Neural cell (in vitro differentiated cells): Measurements from ENCODE around the gene CATSPER1. TPM values are rescaled to one million over a fixed set of nuclear protein-coding genes. Genes with fewer than 3 reads are reported as not detected.

Experiments
- H2AFZ ChIP-seq: fragments of 200-600, 300-800 bp; sonication (generic), shearing (Covaris generic); 2 replicates; pipeline ENCODE4 v1.6.0; 2014; ENCODE audit warnings: low read depth, mild to moderate bottlenecking, antibody characterized with exemption, low read length, moderate library complexity
- H3F3A ChIP-seq: fragments of 200-600 bp; shearing (Covaris generic); 2 replicates; pipeline ENCODE4 v1.6.1; 2016; ENCODE audit warnings: mild to moderate bottlenecking, moderate library complexity, mixed read lengths, antibody characterized with exemption, low read length; ENCODE audit not compliant: insufficient read depth, poor library complexity, severe bottlenecking
- H3K27ac ChIP-seq: fragments of 200-600, 300-800 bp; sonication (generic), shearing (Covaris generic); 2 replicates; pipeline ENCODE4 v1.5.1; 2014; ENCODE audit warnings: mild to moderate bottlenecking, low read length, moderate library complexity
- H3K27me3 ChIP-seq: fragments of 300-800, 200-600 bp; sonication (generic), shearing (Covaris generic); 2 replicates; pipeline ENCODE4 v1.6.0; 2014; ENCODE audit warnings: mild to moderate bottlenecking, low read depth, low read length, moderate library complexity; ENCODE audit not compliant: insufficient read depth
- H3K36me3 ChIP-seq: fragments of 300-800, 200-600 bp; sonication (generic), shearing (Covaris generic); 2 replicates; pipeline ENCODE4 v1.5.1; 2014; ENCODE audit warnings: mild to moderate bottlenecking, antibody characterized with exemption, low read length, moderate library complexity; ENCODE audit not compliant: insufficient read depth
- H3K4me2 ChIP-seq: fragments of 300-800, 200-600 bp; sonication (generic), shearing (Covaris generic); 2 replicates; pipeline ENCODE4 v1.6.0; 2014; ENCODE audit warnings: mild to moderate bottlenecking, low read length
- H3K4me3 ChIP-seq: fragments of 300-800, 200-600 bp; sonication (generic), shearing (Covaris generic); 2 replicates; pipeline ENCODE4 v1.5.1; 2014; ENCODE audit warnings: mild to moderate bottlenecking, low read length, moderate library complexity
- H3K79me2 ChIP-seq: fragments of 200-600 bp; shearing (Covaris generic); replicated peaks from 2 replicates; pipeline ENCODE4 v1.6.0; 2014; ENCODE audit warnings: mild to moderate bottlenecking, low read length, moderate library complexity; ENCODE audit not compliant: insufficient read depth
- H3K9ac ChIP-seq: fragments of 300-800, 200-600 bp; sonication (generic), shearing (Covaris generic); 2 replicates; pipeline ENCODE4 v1.6.1; 2016; ENCODE audit warnings: mild to moderate bottlenecking, low read length, mixed read lengths
- H3K9me2 ChIP-seq: fragments of 200-600 bp; shearing (Covaris generic); 2 replicates; pipeline ENCODE4 v1.6.1; 2016; ENCODE audit warnings: mild to moderate bottlenecking, low read length, mixed read lengths; ENCODE audit not compliant: insufficient read depth
- H3K9me3 ChIP-seq: fragments of 200-600, 300-800 bp; sonication (generic), shearing (Covaris generic); 2 replicates; pipeline ENCODE4 v1.6.1; 2016; ENCODE audit warnings: mild to moderate bottlenecking, mixed run types, low read length, moderate library complexity, mixed read lengths
- H4K20me1 ChIP-seq: fragments of 200-600 bp; shearing (Covaris generic); 2 replicates; pipeline ENCODE4 v1.6.1; 2016; ENCODE audit warnings: mild to moderate bottlenecking, mixed run types; ENCODE audit not compliant: insufficient read depth
- CTCF ChIP-seq: fragments of 450-650 bp; IDR thresholded peaks from 2 replicates; pipeline ENCODE4 v1.5.1; 2014; ENCODE audit warnings: antibody characterized with exemption, mild to moderate bottlenecking, moderate library complexity; ENCODE audit not compliant: poor library complexity, severe bottlenecking
- EZH2 ChIP-seq: fragments of 200-600, 300-800 bp; shearing (Covaris generic), sonication (generic); IDR thresholded peaks from 2 replicates; pipeline ENCODE4 v1.6.1; 2014; ENCODE audit warnings: antibody characterized with exemption, low read length, borderline replicate concordance, mild to moderate bottlenecking; ENCODE audit not compliant: insufficient read depth, poor library complexity, severe bottlenecking
- POLR2AphosphoS5 ChIP-seq: IDR thresholded peaks from 2 replicates; pipeline ENCODE4 v1.6.1; 2012
- RAD21 ChIP-seq: fragments of 450-650 bp; conservative IDR thresholded peaks from 2 replicates; pipeline ENCODE4 v1.6.1; 2014; ENCODE audit warnings: antibody characterized with exemption, mild to moderate bottlenecking, moderate library complexity
- SMC3 ChIP-seq: fragments of 450-650 bp; conservative IDR thresholded peaks from 2 replicates; pipeline ENCODE4 v1.6.1; 2014; ENCODE audit warnings: antibody characterized with exemption, mild to moderate bottlenecking, moderate library complexity; ENCODE audit not compliant: poor library complexity
- TAF1 ChIP-seq: IDR thresholded peaks from 2 replicates; pipeline ENCODE4 v1.6.1; 2012; ENCODE audit warnings: low read depth
- polyA plus RNA-seq: library from polyadenylated mRNA; depleted of rRNA; stranded (reverse); fragments of >200 nt; gene quantifications from 2 replicates; pipeline ENCODE4 v1.2.3, GENCODE V29; 2014
- TF ChIP-seq, protein P1 (sequence below): IDR thresholded peaks from 2 replicates; pipeline ENCODE4 v1.6.1; 2012; ENCODE audit warnings: borderline replicate concordance

Gene CATSPER1
- polyA plus RNA-seq, 1 donor from 2014 or later = not detected

- H3K27me3 ChIP-seq = no peaks in the 10 kb centered on the region
- H3K9ac ChIP-seq = no peak overlapping the region
- H3K79me2 ChIP-seq = no peaks in the 10 kb centered on the region
- no peaks in the 10 kb centered on the region for H3K9me2 ChIP-seq
- no peak overlapping the region for H3K4me2 ChIP-seq
- no peak overlapping the region for H3K27ac ChIP-seq
- no peak overlapping the region for H3K4me3 ChIP-seq
- no peak overlapping the region for H2AFZ ChIP-seq
- no peaks in the 10 kb centered on the region for H3F3A ChIP-seq
- TF ChIP-seq EZH2 (no peak), TAF1 (no peak), POLR2AphosphoS5 (no peak), CTCF (no peak)
- H4K20me1 ChIP-seq = no peaks in the 10 kb centered on the region
- no peaks in the 10 kb centered on the region for H3K9me3 ChIP-seq
- H3K36me3 ChIP-seq = no peaks in the 10 kb centered on the region
These were observed 49.8 kb downstream of the CATSPER1 start for GRCh38 chr11:65976216-65977176.

GRCh38 chr11:65975771-65976170, 50.5 kb downstream of the CATSPER1 start:
- Histone ChIP-seq H3K27ac (no peak overlapping the region), H3K4me2 (no peak overlapping the region), H3K9ac (no peak overlapping the region), H3K4me3 (no peak overlapping the region), H3F3A (no peaks in the 10 kb centered on the region), H3K27me3 (no peaks in the 10 kb centered on the region), H4K20me1 (no peaks in the 10 kb centered on the region), H3K36me3 (no peaks in the 10 kb centered on the region), H3K9me3 (no peaks in the 10 kb centered on the region), H3K9me2 (no peaks in the 10 kb centered on the region), H3K79me2 (no peaks in the 10 kb centered on the region), H2AFZ (no peak overlapping the region)
- no peak for TF ChIP-seq CTCF
- no peak for TF ChIP-seq SMC3
- TF ChIP-seq, protein P1, sequence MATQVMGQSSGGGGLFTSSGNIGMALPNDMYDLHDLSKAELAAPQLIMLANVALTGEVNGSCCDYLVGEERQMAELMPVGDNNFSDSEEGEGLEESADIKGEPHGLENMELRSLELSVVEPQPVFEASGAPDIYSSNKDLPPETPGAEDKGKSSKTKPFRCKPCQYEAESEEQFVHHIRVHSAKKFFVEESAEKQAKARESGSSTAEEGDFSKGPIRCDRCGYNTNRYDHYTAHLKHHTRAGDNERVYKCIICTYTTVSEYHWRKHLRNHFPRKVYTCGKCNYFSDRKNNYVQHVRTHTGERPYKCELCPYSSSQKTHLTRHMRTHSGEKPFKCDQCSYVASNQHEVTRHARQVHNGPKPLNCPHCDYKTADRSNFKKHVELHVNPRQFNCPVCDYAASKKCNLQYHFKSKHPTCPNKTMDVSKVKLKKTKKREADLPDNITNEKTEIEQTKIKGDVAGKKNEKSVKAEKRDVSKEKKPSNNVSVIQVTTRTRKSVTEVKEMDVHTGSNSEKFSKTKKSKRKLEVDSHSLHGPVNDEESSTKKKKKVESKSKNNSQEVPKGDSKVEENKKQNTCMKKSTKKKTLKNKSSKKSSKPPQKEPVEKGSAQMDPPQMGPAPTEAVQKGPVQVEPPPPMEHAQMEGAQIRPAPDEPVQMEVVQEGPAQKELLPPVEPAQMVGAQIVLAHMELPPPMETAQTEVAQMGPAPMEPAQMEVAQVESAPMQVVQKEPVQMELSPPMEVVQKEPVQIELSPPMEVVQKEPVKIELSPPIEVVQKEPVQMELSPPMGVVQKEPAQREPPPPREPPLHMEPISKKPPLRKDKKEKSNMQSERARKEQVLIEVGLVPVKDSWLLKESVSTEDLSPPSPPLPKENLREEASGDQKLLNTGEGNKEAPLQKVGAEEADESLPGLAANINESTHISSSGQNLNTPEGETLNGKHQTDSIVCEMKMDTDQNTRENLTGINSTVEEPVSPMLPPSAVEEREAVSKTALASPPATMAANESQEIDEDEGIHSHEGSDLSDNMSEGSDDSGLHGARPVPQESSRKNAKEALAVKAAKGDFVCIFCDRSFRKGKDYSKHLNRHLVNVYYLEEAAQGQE = no peak
- no peak for TF ChIP-seq RAD21
